B cell (primary cell): ENCODE results near the gene PCDHGB4. TPM values are rescaled to one million over a fixed set of nuclear protein-coding genes. Genes with fewer than 3 reads are reported as not detected.
A peak's percentile ranks its signal among the peaks of the same experiment; 100 is the strongest.

Experiments used
- ATAC-seq: fragments of 200-7000 bp; cut with Tn5 transposase; one replicate; pipeline ENCODE4 v1.10.0; 2021; ENCODE audit warnings: low read depth, mild to moderate bottlenecking, moderate number of reproducible peaks, moderate library complexity
- CTCF ChIA-PET: fragments of 350-600 bp; sonication (Branson Sonifier 250); formaldehyde crosslinking; loops from one replicate; lab custom pipeline; 2021; ENCODE audit warnings: antibody characterized with exemption, inconsistent platforms; lab: Charles Lee
- POLR2A ChIA-PET: fragments of 350-600 bp; sonication (Branson Sonifier 250); formaldehyde crosslinking; loops from one replicate; lab custom pipeline; 2021; ENCODE audit warnings: antibody characterized with exemption; lab: Charles Lee
- DNase-seq: peaks from one replicate; pipeline ENCODE4 v3.0.0; 2013
- H2AFZ ChIP-seq: 2 replicates; pipeline ENCODE4 v1.6.1; 2012; ENCODE audit warnings: mild to moderate bottlenecking, low read depth, low read length; ENCODE audit not compliant: insufficient read depth, poor library complexity, severe bottlenecking
- H3K27ac ChIP-seq, 2 donors: 1 replicate in 1 of 2; 2 replicates in 1 of 2; pipeline ENCODE4 v1.5.1; 2012 to 2013; ENCODE audit warnings: low read length in 2 of 2, mild to moderate bottlenecking in 2 of 2, moderate library complexity in 1 of 2
- H3K27me3 ChIP-seq, 4 experiments: fragments of 200-600 bp in 1 of 4; sonication (generic) in 1 of 4; replicated peaks in 1 of 4; 1 replicate in 2 of 4; 2 replicates in 2 of 4; pipeline versions ENCODE4 v1.6.1 to v1.7.0; 2013 to 2016; ENCODE audit warnings: low read length in 3 of 4, mild to moderate bottlenecking in 2 of 4, mixed read lengths in 1 of 4, moderate library complexity in 1 of 4; ENCODE audit not compliant: insufficient read depth in 4 of 4, control insufficient read depth in 3 of 4; ENCODE audit errors: control extremely low read depth in 1 of 4
- H3K36me3 ChIP-seq, 2 experiments: replicated peaks in 1 of 2; 1 replicate in 1 of 2; 2 replicates in 1 of 2; pipeline versions ENCODE4 v1.6.1 to v1.7.1; 2013; ENCODE audit warnings: low read length in 1 of 2; ENCODE audit not compliant: insufficient read depth in 2 of 2, control insufficient read depth in 1 of 2; ENCODE audit errors: control extremely low read depth in 1 of 2, extremely low read depth in 1 of 2
- H3K4me1 ChIP-seq, 2 donors: fragments of 200-600 bp in 1 of 2; sonication (generic) in 1 of 2; 1 replicate in 1 of 2; 2 replicates in 1 of 2; pipeline versions ENCODE4 v1.5.1 to v1.6.1; 2013 to 2017; ENCODE audit warnings: low read length in 2 of 2; ENCODE audit not compliant: control insufficient read depth in 2 of 2, insufficient read depth in 2 of 2
- H3K4me2 ChIP-seq: replicated peaks from 2 replicates; pipeline ENCODE3; 2012; ENCODE audit warnings: mild to moderate bottlenecking, low read depth, low read length; ENCODE audit not compliant: poor library complexity, severe bottlenecking
- H3K4me3 ChIP-seq, 5 experiments: fragments of 200-600 bp in 1 of 5; sonication (generic) in 1 of 5; 1 replicate in 3 of 5; 2 replicates in 2 of 5; pipeline versions ENCODE4 v1.5.1 to v1.7.0; 2011 to 2016; ENCODE audit warnings: low read length in 4 of 5, mild to moderate bottlenecking in 4 of 5, low read depth in 2 of 5, control low read depth in 1 of 5, moderate library complexity in 1 of 5; ENCODE audit not compliant: insufficient read depth in 1 of 5; ENCODE audit errors: control extremely low read depth in 1 of 5, extremely low read depth in 1 of 5
- H3K79me2 ChIP-seq: fragments of 200-600 bp; sonication (generic); one replicate; pipeline ENCODE4 v1.6.0; 2016; ENCODE audit warnings: low read length; ENCODE audit not compliant: control insufficient read depth, insufficient read depth
- H3K9ac ChIP-seq: fragments of 200-600 bp; sonication (generic); 2 replicates; pipeline ENCODE4 v1.6.1; 2017; ENCODE audit warnings: mild to moderate bottlenecking, low read length, moderate library complexity
- H3K9me3 ChIP-seq, 3 donors: one replicate each; pipeline versions ENCODE4 v1.6.1 to v1.7.1; 2013; ENCODE audit warnings: low read length in 2 of 3; ENCODE audit not compliant: control insufficient read depth in 2 of 3, insufficient read depth in 1 of 3; ENCODE audit errors: control extremely low read depth in 1 of 3
- H4K20me1 ChIP-seq: 2 replicates; pipeline ENCODE4 v1.6.0; 2012; ENCODE audit warnings: mild to moderate bottlenecking, low read length; ENCODE audit not compliant: insufficient read depth, control insufficient read depth, poor library complexity, severe bottlenecking
- H3K27ac Mint-ChIP-seq: one replicate; pipeline ENCODE4 v1.8.0; 2021; ENCODE audit warnings: mixed read lengths
- H3K27me3 Mint-ChIP-seq: one replicate; pipeline ENCODE4 v1.8.0; 2021; ENCODE audit warnings: mixed read lengths
- H3K4me1 Mint-ChIP-seq: one replicate; pipeline ENCODE4 v1.8.0; 2021; ENCODE audit warnings: mixed read lengths
- H3K4me3 Mint-ChIP-seq: one replicate; pipeline ENCODE4 v1.8.0; 2021; ENCODE audit warnings: mixed read lengths
- H3K9me3 Mint-ChIP-seq: one replicate; pipeline ENCODE4 v1.8.0; 2022; ENCODE audit warnings: mixed read lengths; ENCODE audit not compliant: insufficient read depth
- EZH2 ChIP-seq: IDR thresholded peaks from 2 replicates; pipeline ENCODE4 v1.6.1; 2012; ENCODE audit warnings: borderline replicate concordance, low read depth, mild to moderate bottlenecking, moderate library complexity, low read length; ENCODE audit not compliant: insufficient read depth, poor library complexity, severe bottlenecking
- WGBS: methylation state at CpG from one replicate; pipeline ENCODE4 v1.1.5; 2013; ENCODE audit warnings: missing lambda C conversion rate; ENCODE audit not compliant: insufficient coverage; 5-methylcytosine and 5-hydroxymethylcytosine counted together
- intact Hi-C: fragments of 100-400 bp; cut with micrococcal nuclease; formaldehyde crosslinking; loops from one replicate; pipeline ENCODE4 v1.10.0; 2022
- polyA plus RNA-seq: library from polyadenylated mRNA; depleted of rRNA; stranded (reverse); fragments of >200 nt; gene quantifications from 2 replicates; pipeline ENCODE4 v1.2.3, GENCODE V29; 2012
- total RNA-seq, 2 donors: library from RNA; stranded (reverse); fragments of 120-200 nt in 1 of 2; gene quantifications; 1 replicate in 1 of 2; 2 replicates in 1 of 2; pipeline versions ENCODE4 v1.2.3 to v1.2.4, GENCODE V29; 2013 to 2022
- TF ChIP-seq, protein P1 (sequence below): fragments of 200-600 bp; IDR thresholded peaks from one replicate; pipeline ENCODE4 v1.8.0; 2022; ENCODE audit warnings: antibody characterized with exemption, mild to moderate bottlenecking

The PCDHGB4 gene
- total and polyA plus RNA-seq, 2 donors (not counting 1 experiment from before 2014, with no cell fraction given) = 0.39 to 1.6 TPM

GRCh38 chr5:141430332-141431113, 43.0 kb downstream of the PCDHGB4 start, which contains the start of gene PCDHGA12:
PCDHGA12 (plus strand) TSS chr5:141430507; CDS start chr5:141430760, 253 bp downstream.
- Mint-ChIP-seq H3K27me3 (peaks cover 46% of the 10 kb centered on the region), H3K4me1 (peaks cover 7% of the 10 kb centered on the region), H3K27ac (peak within 1 kb of the TSS; percentile 29), H3K9me3 (peaks cover 3% of the 10 kb centered on the region), H3K4me3 (peak within 1 kb of the TSS; percentile 86)
- TF ChIP-seq, protein P1, sequence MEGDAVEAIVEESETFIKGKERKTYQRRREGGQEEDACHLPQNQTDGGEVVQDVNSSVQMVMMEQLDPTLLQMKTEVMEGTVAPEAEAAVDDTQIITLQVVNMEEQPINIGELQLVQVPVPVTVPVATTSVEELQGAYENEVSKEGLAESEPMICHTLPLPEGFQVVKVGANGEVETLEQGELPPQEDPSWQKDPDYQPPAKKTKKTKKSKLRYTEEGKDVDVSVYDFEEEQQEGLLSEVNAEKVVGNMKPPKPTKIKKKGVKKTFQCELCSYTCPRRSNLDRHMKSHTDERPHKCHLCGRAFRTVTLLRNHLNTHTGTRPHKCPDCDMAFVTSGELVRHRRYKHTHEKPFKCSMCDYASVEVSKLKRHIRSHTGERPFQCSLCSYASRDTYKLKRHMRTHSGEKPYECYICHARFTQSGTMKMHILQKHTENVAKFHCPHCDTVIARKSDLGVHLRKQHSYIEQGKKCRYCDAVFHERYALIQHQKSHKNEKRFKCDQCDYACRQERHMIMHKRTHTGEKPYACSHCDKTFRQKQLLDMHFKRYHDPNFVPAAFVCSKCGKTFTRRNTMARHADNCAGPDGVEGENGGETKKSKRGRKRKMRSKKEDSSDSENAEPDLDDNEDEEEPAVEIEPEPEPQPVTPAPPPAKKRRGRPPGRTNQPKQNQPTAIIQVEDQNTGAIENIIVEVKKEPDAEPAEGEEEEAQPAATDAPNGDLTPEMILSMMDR = peak; percentile 68
- TF ChIP-seq EZH2 = no peak
- H3K4me3 ChIP-seq = peak within 1 kb of the TSS in 4 of 5 experiments; percentile 30 to 35 (median 32)
- no peak within 1 kb of the TSS for H3K27ac ChIP-seq
- CTCF ChIA-PET = interaction anchor here (0.7 to 4.4 kb wide), 34 partner anchors 9 to 677 kb away, joined by 3 to 68 read pairs (median 4); partner anchors contain the start of genes PCDHGA10, PCDHGA11, PCDHGA9 and PCDHGB3
- DNase-seq (peak; percentile 65), ATAC-seq (peak; percentile 82)
- H3K9me3 ChIP-seq = peaks cover 0 to 57% (median 26%) of the 10 kb centered on the region in 3 donors
- 15% methylated on average over 29 of the region's 33 CpGs for WGBS
- intact Hi-C loops = loop anchor here (1.0 to 2.0 kb wide), 2 partner anchors 94 to 188 kb away; partner anchors contain the start of gene DIAPH1
- no peaks in the 10 kb centered on the region for H3K79me2 ChIP-seq
- peaks cover 15 to 17% of the 10 kb centered on the region in 2 donors for H3K4me1 ChIP-seq
- H4K20me1 ChIP-seq = no peaks in the 10 kb centered on the region
- no peaks in the 10 kb centered on the region for H3K36me3 ChIP-seq
- peak within 1 kb of the TSS; percentile 34 for H3K9ac ChIP-seq
- POLR2A ChIA-PET = interaction anchor here (0.5 to 1.6 kb wide), 2 partner anchors 116 to 133 kb away, joined by 3 to 7 read pairs; no protein-coding TSS in a partner anchor
- H3K27me3 ChIP-seq = peaks cover 0 to 57% (median 30%) of the 10 kb centered on the region in 4 experiments
- H3K4me2 ChIP-seq = peak within 1 kb of the TSS; percentile 38
- H2AFZ ChIP-seq = peak within 1 kb of the TSS; percentile 49
